ENCODE measurements around the gene GIN1.
"Not testable (repeated sequence)": the region's sequence is repeated elsewhere in the genome, so short reads cannot be mapped to it uniquely, and the experiment has no call there.

Gene GIN1, protein sequence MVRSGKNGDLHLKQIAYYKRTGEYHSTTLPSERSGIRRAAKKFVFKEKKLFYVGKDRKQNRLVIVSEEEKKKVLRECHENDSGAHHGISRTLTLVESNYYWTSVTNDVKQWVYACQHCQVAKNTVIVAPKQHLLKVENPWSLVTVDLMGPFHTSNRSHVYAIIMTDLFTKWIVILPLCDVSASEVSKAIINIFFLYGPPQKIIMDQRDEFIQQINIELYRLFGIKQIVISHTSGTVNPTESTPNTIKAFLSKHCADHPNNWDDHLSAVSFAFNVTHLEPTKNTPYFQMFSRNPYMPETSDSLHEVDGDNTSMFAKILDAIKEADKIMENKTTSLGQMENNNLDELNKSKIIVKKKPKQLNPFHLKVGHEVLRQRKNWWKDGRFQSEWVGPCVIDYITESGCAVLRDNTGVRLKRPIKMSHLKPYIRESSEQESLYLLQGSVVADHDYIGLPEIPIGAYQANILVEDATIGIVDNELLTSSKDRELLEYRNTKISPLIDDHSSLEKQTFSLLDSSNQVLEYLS
- 5.0 to 10.1 reads per million in 2 donors for total RNA-seq

DNA sequence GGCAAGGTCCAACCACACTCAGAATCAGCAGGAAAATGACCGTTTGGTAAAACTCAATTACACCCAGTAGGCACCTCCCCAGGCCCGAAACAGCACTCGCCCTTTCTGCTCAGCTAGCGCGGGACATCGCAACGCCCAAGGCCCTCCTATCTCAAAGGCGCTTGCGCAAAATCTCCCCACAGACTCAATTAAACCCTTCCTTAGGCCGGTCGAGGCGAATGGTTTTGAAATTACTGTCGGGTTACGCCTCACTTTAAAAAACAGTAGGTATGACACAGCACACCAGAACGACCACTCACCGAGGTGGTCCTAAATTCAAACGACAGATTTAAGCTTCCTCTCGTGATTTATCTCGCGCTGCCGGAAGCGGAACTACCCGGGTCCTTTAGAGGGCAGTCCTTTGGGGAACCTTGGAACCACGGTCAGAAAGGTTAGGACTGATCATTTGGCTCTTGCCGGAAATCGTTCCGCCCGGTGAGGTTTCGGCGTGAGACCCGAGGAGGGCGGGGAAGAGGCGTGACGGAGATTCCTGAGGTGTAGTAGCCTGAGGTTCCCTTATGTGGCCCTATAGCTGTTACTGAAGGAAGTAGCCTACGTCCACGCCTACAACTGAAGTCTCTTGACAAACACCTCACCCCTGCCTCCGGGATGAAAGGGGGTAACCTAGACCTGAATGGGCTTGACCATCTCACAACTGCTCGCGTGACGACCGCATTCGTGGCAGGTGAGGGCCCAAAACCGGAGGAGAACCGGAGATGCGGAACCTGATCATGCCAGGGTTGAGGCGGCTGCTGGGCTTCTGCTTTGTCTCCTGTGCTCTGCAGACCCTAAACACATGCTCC, at the start of gene GIN1, which contains the start of gene PPIP5K2:
Gene GIN1, minus strand, starts transcription at position 374 of the 842 bp plus-strand sequence. CDS start 11,431 bp downstream, outside the sequence.
Gene PPIP5K2, plus strand, starts transcription at position 537 of the 842 bp plus-strand sequence. CDS start 9,289 bp downstream, outside the sequence.
- DNase-seq, result peak; percentile 84 to 99 (median 95)

DNA sequence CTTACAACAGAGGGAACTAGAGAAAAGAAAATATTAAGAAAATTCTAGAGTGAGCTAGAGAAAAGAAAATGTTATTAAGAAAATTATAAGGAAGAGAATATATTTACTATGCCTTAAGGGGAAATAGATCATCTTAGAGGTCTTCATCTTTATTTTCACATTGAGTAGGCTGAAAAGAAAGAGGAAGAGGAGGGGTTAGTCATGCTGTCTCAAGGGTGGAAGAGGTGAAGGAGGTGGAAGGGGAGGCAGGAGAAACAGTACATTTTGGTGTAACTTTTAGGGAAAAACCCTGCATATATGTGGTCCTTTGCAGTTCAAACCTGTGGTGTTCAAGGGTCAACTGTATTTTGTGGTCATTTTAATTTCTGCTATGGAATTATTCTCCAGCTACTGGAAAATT, 46.8 kb upstream of the GIN1 start:
- DNase-seq, result no peak

DNA sequence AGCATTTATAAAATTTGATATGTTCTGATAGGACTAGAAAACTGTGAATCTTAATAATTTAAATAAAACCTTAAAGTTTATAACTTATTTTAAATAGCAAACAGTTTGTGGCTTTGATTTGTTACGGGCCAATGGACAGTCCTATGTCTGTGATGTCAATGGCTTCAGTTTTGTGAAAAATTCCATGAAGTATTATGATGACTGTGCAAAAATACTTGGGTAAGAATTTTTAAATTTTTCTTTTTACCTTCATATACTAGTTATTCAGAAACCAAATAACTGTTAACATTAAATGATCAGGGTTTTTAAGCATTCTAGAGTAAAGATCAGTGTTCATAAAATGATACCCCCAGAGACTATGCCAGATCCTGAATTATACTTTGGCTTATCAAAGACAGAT, 31.2 kb upstream of the GIN1 start:
- no peak for DNase-seq

DNA sequence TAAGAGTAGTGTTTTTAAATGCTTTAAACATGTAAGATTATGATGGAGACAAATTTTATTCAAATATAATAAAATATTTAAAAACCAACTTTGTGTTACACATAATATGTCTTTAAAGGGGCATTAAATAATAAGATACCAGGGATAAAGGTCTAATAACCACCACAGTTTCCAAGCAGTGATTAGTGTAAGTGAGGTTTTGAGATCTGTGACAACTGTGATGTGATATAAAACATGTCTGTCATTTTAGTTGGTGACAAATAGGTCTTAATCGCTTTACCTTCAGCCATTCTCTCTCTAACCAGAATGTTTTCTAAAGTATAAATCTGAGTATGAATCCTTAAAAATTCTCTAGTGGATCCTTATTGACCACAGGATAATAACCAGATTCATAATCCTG, 28.3 kb upstream of the GIN1 start:
- no peak for DNase-seq

DNA sequence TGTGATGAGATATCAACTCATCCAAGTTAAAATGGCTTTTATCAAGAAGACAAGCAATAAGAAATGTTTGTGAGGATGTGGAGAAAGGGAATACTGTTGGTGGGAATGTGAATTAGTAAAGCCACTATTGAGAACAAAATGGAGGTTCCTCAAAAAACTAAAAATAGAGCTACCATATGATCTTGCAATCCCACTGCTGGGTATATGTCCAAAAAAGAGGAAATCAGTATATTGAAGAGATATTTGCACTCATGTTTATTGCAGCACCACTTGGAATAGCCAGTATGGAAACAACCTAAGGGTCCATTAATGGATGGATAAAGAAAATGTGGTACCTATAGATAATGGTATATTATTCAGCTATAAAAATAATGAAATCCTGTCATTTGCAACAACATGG, 25.3 kb upstream of the GIN1 start:
- DNase-seq, result no peak

DNA sequence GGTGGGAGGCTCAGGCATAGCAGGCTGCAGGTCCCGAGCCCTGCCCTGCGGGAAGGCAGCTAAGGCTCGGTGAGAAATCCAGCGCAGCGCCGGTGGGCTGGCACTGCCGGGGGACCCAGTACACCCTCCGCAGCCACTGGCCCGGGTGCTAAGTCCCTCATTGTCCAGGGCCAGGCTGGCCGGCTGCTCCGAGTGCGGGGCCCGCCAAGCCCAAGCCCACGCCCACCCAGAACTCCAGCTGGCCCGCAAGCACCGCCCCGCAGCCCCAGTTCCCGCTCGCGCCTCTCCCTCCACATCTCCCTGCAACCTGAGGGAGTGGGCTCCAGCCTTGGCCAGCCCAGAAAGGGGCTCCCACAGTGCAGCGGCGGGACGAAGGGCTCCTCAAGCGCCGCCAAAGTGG, 22.2 kb upstream of the GIN1 start:
- not testable (repeated sequence) for DNase-seq

DNA sequence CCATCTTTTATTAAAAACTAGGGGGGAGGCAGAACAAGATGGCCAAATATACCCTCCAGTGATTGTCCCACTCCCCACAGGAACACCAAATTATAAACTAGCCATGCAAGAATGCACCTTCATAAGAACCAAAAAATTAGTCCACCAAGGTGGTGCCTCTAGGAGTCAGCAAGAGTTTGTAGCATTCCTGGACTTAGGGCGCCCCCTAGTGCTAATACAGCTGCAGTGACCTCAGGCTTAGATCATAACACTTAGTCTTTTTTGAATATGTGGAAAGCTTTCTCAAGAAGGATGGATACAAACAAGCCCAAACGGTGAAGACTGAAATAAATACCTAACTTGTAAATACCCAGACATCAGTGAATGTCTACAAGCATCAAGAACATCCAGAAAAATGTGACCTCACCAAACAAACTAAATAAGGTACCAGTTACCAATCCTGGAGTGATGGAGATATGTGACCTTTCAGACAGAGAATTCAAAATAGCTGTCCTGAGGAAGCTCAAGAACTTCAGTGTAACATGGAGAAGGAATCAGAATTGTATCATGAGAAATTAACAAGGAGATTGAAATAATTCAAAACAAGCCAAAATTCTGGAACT, 19.4 kb upstream of the GIN1 start:
- peak; percentile 33 to 75 (median 67) for DNase-seq

DNA sequence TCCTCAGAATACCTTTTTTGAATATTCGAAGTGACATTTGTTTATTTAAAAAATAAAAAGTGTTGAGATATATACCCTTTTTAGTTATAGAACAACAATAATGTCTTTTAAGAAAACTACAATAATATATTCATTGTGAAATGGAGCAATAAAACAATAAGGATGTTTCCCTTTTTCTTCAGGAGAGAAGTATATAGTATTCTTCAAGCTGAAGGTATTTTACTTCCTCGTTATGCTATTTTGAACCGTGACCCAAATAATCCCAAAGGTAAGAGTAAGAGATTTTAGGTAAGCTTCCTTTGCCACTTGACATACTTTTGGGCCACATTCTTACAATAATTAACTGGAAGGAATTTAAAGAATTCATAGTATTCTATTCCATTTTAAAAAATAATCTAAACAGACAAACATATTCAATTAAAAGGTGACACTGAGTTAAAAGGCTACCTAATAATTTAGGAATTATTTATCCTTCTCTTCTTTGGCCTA, 18.3 kb upstream of the GIN1 start:
- no peak for DNase-seq

DNA sequence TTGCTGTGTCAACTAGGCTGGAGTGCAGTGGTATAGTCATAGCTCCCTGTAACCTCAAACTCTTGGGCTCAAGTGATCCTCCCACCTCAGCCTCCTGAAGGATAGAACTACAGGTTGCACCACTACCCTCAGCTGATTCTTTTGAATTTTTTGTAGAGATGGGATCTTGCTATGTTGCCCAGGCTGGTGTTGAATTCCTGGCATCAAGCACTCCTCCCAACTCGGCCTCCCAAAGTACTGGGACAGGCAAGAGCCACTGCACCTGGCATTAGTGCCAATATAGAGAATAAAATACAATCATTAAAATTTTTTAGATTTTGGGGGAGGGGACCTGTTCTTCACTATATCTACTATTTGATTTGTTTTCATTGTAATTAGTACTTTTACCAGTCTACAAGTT, 15.5 kb upstream of the GIN1 start:
- no peak for DNase-seq

DNA sequence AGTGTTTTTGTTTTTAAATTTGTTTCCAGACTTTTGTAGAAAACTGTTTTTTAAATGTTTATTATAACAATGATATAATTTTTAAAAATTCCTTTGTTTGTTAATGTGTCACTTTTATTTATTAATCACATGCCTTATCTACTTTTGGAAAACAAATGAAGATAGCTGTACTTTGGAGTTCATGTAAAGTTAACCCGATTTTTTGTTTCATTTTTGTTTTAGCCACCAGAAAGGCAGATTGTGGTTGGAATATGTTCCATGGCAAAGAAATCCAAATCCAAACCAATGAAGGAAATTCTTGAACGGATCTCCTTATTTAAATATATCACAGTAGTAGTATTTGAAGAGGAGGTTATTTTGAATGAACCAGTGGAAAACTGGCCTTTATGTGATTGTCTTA, 13.3 kb upstream of the GIN1 start:
- DNase-seq, result no peak

DNA sequence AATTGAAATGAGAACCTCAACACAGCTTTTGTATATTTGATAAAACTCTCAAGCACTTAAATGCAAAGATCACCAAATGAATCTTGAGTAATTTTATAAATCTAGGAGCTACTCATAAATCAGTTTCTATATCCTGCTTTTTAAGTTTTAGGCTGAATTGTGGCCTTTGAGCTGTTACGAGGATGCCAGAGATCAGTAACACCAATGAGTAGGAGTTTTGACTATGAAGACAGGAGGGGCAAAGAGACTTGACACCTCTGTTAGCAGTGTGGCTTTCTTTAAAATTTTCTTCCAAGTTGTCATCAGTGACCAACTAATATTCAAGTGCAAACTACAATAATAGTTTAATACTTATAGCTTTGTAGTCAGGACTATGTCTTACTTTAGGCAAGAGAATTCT, 12.7 kb upstream of the GIN1 start:
- DNase-seq, result no peak

DNA sequence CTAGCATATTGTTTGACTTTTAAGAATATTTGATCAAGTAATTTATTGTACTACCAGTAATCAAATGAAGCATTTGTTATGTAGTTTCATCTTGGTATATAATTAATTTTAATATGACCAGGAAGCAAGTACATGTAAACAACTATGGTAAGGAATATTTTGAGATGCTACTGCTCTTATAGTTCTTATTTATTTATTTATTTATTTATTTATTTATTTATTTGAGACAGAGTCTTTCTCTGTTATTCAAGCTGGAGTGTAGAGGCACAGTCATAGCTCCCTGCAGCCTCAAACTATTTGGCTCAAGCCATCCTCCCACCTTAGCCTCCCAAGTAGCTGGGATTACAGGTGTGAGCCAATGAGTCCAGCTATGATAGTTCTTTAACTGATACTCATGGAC, 8.3 kb upstream of the GIN1 start:
- DNase-seq, result no peak

DNA sequence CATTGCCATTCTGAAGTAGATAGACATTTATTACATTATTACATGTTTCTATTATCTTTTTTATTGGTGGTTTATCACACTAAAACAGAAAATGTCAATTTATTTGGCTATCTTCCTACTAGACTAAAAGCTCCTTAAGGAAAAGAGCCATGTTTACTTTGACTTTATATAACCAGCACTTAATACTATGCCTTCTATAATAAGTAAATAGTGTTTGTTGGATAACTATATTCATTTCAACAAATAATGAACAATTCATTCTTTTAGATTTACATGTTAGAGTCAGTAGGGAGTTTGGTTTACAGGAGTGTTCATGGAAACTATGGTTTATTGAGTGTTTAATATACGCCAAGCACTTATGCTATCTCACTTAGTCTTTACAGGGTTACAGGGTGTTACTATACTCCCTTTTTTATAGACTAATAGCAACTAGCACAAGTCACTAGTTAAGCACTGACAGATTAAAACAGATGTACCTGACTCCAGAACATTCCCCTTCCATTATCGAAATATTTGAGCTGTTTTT, 7.4 kb upstream of the GIN1 start:
- no peak for DNase-seq

DNA sequence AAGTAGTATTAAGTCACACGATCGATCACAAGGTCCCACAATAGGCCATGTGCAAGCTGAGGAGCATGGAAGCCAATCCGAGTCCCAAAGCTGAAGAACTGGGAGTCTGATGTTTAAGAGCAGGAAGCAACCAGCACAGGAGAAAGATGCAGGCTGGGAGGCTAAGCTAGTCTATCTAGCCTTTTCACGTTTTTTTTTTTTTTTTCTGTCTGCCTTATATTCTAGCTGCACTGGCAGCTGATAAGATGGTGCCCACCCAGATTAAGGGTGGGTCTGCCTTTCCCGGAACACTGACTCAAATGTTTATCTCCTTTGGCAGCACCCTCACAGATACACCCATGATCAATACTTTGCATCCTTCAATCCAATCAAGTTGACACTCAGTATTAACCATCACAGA, 6.6 kb upstream of the GIN1 start:
- no peak for DNase-seq

DNA sequence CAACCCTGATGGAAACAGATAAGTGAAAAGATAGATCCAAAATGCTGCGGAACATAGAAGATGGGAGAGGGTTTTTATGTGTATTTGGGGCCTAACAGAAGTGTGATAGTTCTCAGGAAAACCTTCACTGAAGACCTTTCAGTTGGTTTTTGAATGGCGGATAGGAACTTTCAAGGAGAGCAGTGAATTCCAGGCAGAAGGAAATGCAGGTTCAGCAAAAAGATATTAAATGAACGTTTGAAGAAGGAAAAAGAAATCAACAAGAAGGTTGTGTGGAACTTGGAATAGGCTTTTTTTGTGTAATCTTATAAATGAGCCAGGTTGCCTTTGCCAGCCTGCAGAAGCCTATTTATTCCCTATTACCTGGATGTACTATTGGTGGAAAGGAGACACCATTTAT, 2.3 kb upstream of the GIN1 start:
- no peak for DNase-seq

DNA sequence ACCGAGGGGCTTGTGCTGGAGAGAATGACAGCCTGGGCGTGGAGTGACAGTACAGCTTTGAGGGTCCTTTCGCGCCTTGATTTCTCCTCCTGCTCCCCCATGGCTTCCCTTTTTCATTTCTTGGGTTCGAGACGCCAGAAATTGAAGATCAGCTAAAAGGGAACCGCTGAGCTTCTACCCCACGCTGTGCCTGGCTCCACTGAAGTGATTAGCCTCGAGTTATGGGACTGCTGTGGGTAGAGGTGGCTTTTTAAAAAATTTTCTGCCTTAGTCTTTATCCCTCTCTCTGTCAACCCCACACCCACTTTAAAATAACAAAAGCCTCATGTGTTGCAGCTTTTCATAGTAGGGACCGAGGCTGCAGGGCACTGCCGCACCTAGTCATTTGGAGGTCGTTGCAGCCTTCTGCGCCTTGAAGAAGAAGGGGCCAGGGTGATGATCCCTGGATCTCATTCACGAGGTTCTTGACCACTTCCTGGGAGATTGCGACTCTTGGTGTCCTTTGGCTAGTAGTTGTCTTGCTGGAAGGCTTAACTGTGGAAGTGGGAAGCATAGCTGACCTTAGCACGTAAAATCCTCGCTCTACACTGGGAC, 766 bp upstream of the GIN1 start:
- peak in 1 of 5 experiments; percentile 45 for DNase-seq

DNA sequence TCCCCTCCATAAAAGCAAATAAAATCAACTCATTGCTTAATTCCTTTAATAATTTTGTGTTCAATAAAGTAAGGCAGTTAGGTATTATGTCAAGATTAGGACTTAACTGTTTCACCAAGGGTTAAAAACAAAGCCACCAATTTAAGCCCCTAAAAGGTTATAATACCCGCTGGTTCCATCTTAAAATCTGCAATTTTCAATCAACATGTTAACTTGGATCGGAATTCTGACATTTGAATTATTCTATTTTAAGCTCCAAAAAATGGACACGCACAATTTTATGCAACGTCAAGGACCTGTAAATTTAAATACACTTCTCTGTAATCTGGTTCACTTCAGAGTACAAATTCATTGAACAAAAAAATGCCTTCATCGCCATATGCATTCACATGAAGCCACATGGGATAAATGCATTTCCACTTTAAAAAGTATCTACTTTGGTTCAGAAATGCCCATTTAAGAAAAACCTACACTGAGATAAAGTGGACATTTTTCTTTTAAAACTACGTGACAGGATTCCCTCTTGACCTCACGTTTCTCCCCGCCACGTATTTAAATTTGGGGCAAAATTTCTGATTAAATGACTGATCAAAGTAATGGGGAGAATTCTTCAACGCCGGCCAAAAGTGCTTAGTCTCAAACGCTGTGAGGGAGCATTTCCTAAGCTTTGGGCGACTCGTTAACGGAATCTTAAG, 721 bp downstream of the GIN1 start:
- peak in 1 of 5 experiments; percentile 72 for DNase-seq

DNA sequence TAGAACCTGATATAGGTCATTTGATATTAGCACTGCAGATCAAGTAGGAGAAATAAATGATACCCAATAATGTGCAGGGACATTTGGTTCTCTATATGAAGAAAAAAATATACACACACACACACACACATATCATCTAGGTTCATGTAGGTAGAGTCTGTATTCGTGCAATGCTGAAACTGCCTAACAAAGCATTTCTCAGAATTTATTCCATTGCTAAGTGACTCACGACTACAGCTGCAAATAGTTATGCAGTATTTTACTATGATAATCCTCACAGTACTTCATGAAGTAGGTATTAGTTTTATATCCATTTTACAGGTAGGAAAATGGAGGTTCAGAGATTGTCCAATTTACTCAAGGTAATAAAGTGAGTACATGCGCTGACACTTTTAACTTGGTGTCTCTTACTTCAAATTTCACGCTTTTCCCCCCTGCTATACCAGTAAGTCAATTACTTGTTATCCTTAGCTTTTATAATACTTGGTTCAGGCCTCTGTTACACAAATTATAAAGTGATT, 2.4 kb downstream of the GIN1 start:
- DNase-seq, result peak in 1 of 5 experiments; percentile 55

DNA sequence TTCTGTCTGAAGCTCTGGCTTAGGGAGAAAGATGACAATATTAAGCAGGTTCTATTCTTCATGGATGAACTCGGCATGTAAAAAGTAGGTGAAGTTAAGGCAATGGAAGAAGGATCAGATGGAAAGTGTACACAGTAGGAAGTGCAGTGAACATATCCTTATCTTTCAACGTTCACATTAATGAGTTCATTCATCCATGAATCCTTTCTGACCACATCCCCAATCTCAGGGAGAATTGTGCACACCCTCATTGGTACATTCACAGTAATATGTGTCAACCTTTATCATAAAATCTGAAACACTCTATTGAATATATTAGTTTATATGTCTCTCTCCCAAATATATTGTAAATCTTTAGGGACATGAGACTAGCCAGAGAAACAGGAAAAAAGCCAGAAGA, 5.5 kb downstream of the GIN1 start:
- DNase-seq, result no peak

DNA sequence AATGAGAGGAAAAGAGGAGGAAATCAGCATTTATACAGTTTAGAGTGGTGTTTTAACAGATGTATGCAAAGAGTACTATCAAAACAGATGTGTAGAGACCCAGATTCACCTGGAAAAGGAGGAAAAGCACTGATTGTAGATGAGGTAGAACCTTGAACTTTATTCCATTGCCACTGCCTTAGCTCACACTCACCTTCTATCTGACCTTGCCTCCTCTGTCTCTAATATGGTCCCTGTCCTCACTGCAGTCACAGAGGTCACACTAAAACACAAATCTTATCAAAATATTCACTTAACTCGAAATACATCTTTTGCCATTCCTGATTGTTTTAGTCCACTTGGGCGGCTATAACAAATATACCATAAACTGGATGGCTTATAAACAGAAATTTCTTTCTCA, 7.0 kb downstream of the GIN1 start:
- DNase-seq, result no peak

DNA sequence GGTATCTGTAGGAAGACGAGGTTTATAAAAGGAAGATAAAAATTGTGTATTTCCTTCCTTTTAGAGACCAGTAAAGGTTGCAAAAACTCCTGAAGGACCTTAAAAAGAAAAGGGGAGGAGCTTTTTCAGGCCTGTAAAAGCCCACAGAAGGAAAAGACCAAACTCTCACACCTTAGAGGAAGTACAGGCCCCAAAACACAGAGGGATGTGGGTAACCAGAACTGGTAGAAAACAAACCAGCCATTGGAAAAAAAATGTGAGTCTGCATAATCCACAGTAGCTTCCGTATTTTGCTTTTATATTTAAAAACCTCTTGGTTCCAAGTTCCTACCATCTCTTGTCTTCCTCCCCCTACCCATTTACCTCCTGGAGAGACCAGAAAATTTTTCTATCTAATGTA, 8.5 kb downstream of the GIN1 start:
- peak in 2 of 5 experiments; percentile 56 to 75 for DNase-seq
